ENCODE data around the gene TPK1.
"Not testable (repeated sequence)": the region's sequence is repeated elsewhere in the genome, so short reads cannot be mapped to it uniquely, and the experiment has no call there.

TPK1 gene

GRCh38 chr7:144821067-144821466, 14.8 kb downstream of the TPK1 start:
- no peak for DNase-seq

- no peak for DNase-seq
These were observed 15.3 kb downstream of the TPK1 start for GRCh38 chr7:144820552-144820951.

GRCh38 chr7:144819566-144819965, 16.3 kb downstream of the TPK1 start:
- no peak for DNase-seq

- DNase-seq = no peak
These were observed 17.3 kb downstream of the TPK1 start for GRCh38 chr7:144818511-144818910.

DNA sequence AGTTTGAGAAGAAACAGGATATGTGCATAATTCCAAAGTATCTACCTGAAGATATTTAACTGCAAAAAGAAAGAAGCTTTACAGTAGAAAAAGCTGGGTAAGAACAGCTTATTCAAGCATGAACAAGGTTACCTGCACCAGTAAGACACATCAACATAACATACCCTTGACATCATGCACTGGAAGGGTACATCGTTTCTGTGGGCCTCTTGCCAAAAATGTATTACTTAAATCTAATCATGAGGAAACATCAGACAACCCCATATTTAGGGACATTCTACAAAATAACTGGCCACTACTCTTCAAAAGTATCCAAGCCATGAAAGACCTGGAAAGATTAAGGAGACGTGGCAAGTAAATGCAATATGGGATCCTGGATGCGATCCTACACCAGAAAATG, 18.9 kb downstream of the TPK1 start:
- no peak for DNase-seq

GRCh38 chr7:144814299-144814698, 21.6 kb downstream of the TPK1 start:
- DNase-seq = no peak

GRCh38 chr7:144812379-144813283, 23.2 kb downstream of the TPK1 start:
- no peak for DNase-seq

- DNase-seq = no peak
These were observed 30.1 kb downstream of the TPK1 start for GRCh38 chr7:144805627-144806239.

GRCh38 chr7:144800678-144801436, 35.0 kb downstream of the TPK1 start:
- not testable (repeated sequence) for DNase-seq

- no peak for DNase-seq
These were observed 38.9 kb downstream of the TPK1 start for GRCh38 chr7:144796919-144797318.

DNA sequence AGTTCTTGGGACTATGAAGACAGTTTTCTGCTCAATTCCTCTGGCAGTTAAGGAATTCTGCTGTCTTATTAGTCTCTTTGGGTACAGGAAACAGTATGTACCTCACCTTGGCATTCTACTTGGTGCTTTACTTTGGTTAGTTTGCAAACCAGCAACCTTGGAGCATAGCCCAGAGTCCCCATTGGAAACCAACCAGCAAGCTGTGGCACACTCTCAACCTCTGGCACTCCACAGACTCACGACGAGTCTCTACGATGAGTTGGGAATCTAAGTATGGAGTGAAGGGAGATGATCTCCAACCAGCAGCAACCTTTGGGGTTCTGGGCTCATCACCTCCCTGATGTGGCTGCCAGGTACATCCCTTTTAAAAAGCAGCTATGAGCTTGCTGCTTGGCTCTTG, 43.8 kb downstream of the TPK1 start:
- DNase-seq = no peak

DNA sequence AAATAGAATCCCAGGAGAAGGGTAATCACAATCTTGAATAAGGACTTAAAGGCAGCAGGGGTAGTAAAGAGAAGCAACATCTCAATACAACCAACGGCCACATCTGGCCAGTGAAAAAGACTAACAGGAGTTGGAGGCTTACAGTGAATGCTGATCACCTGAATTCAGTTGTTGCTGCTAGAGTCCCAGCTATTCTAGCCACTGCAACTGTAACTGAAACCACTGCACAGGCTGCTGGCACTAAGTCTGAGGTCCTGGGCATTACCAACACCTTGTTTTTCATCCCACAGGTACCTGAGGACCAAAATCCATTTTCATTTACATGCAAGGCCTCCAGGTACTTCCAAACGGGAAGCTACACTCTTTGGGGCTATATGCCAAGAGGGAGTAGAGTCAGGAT, 44.4 kb downstream of the TPK1 start:
- DNase-seq = no peak

DNA sequence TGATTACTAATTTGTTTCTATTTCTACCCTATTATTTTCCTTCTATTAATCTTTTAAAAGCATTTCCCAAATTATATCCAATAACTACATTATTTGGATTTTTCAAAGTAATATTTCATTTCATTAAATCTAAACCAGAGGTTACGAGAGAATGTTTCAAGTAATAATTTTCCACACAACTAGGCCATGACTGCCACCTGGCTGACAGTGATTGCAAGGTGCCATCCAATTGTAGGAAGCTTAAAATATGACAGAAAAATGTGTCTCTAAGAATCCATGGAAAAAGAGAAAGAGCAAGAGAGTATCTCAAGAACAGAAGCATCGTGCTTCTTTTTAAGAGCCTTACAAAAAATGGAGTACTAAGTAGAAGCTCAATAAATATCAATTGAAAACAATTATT, 48.7 kb downstream of the TPK1 start:
- no peak for DNase-seq

DNA sequence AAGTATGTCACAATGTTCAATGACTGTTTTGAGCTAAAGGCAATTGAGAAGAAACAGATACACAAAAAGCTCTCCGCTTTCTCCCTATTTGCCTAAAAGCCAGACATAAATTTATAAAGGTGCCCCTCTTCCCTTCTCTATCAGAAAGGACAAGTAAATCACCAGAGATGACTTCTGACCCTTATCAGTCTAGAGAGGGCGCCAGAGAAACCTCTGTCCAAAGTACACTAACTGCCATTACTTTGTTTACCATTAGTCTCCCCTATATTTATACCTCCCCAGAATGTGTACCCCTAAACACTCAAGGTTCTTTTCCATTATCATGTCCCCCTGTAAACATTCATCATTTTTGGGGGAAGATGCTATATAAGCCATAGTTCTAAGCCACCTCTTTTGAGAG, 49.3 kb downstream of the TPK1 start:
- DNase-seq = no peak

GRCh38 chr7:144786079-144786478, 49.8 kb downstream of the TPK1 start:
- no peak for DNase-seq

DNA sequence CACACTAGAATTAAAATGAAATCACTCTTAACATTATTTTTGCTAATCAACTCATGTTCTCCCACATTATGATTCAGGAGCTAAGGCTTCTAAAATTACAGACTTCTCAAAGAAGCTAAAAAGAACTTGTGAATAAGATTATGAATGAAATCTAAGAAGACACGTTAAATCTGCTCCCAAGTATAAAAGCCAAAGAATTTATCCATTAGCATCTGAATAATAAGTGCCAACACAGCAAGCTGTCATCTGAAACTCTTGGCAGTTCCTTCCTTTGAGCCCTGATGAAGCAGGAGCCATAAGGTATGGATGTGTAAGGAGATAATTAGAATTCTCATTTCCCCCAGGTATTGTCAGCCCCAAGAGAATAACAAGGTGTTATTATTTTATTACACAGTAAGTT, 50.3 kb downstream of the TPK1 start:
- DNase-seq = no peak

GRCh38 chr7:144784943-144785342, 50.9 kb downstream of the TPK1 start:
- DNase-seq = no peak

- no peak for DNase-seq
These were observed 51.4 kb downstream of the TPK1 start for GRCh38 chr7:144784441-144784840.

DNA sequence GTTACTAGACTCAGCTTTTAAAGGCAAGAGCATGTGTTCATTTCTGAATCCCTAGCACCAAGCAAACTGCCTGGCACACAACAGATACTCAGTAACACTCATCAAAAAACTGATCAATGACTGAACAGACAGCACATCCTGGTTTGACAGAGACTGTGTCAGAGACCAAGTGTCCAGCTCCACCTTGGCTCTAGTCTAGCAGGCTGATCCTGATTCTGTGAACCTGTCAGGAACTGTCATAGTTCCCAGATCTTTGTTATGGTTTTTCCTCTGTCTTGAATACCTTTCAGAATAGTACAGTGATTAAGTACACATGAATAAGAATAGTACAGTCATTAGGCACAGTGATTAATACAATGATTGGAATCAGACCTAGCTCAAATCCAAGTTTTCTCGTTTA, 53.0 kb downstream of the TPK1 start:
- no peak for DNase-seq

GRCh38 chr7:144780071-144780608, 55.7 kb downstream of the TPK1 start:
- DNase-seq = peak; percentile 54

- DNase-seq = not testable (repeated sequence)
These were observed 58.0 kb downstream of the TPK1 start for GRCh38 chr7:144777889-144778288.

DNA sequence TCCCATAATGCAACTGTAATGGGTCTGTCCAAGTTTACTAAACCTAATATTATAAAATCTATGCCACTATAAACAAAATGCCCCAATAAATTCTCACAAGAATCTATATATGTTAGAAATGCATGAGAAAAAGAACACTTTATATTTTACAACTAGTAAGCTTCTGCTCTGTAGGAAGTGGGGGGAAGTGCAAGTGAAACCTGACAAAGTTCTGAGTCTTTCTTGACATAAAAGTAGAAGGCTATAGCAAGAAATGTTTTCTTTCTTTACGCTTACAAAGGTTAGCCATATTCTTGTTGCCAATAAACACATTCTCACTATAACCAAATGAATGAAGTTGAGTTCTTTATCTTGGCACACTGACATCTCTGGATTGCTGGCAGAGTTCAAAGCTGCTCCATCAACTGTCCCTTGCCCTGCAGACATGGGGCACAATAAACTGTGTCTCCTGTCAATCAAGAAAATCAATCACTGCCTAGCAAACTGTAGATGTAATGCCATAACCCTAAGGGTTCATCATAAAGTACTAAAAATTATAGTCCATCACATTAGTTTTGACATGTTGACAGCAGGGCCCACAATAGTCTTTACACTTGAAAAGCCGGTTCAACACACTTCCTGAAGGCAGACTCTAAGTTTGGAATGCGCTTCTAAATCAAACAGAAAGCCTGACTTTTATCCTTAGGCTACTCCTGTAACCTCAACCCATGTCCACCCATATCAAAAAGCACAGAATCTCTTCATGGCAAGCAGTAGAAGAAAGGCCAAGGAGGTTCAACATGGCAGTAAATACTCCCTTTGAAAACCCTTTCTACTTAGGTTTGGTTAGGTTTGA, 58.6 kb downstream of the TPK1 start:
- no peak for DNase-seq

DNA sequence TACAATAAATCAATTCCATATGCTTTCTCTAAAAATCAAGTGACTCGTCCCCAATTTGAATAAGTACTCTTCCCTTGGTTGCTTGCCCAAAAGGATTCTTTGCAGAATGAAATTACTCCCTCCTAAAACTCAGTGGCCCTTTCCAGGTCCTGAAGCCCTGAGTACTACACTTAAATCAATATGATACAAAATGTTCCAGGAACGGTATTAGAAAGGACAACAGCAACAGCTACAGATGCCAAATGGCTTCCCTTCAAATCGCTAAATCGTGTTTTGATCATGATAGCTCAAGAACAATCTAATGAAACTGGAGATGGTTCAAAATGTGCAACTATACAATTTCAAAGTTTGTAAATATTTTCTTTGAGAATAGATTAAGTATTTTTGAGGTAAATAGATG, 59.4 kb downstream of the TPK1 start:
- DNase-seq = no peak
